DMS79 (cell line): ENCODE data around the gene HDAC7.

Experiments
- DNase-seq: peaks from one replicate; lab custom pipeline; 2025; lab: John Stamatoyannopoulos, UW

HDAC7 gene

DNA sequence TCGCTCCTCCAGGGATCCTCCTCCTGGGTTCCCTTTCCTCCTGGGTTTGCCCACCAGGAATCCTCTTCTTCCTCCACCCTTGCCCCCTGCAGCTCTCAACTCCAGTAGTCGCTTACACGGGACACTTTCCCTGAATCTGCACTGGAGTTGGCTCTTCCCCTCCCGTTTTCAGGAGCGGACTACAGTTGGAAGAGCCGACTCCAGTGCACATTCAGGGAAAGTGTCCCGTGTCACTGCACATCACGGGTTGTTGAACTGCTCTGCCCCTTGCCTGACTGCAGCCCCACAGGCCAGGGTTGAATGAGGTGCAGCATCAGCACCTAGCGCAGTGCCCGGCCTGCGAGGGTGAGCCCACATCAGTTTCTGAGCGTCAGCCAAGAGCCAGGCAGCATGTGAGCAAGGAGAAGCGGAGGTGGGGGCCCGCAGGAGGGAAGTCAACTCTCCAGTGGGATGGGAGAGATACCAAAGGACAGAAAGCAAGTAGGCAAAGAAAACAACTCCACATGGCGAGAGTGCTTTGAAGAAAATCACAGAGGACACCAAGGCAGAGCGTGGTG lies 74.1 kb downstream of the HDAC7 start:
- no peak for DNase-seq

DNA sequence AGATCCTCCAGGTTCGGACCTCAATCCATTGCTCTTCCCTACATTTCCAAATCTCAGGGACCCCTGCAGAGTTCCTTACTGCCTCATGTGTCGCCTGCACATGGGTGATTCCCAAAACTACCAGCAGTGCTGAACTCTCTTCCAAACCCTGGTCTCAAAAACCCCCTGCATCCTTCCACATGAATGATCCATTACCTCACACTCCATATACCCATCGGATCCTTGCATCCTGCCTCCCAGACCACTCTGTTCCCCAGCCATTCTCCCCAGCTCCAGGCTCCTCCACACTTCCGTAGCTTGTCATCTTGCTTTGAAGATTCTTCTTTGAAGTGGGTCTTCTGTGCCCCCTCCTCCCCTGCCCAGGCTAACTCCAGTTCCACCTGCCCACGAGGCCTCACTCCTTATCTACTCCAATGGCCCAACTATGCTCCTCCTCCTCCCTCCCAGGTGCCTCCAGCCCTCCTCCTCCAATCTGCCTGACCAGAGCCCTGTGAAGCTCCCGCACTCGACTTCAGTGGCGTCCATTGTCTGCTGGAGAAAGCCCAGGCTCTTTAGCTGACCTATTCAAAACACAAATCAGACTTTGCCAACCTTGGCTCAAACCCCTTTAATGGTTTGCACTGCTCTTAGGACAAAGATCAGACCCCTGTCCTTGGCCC lies 74.8 kb downstream of the HDAC7 start:
- DNase-seq: no peak

DNA sequence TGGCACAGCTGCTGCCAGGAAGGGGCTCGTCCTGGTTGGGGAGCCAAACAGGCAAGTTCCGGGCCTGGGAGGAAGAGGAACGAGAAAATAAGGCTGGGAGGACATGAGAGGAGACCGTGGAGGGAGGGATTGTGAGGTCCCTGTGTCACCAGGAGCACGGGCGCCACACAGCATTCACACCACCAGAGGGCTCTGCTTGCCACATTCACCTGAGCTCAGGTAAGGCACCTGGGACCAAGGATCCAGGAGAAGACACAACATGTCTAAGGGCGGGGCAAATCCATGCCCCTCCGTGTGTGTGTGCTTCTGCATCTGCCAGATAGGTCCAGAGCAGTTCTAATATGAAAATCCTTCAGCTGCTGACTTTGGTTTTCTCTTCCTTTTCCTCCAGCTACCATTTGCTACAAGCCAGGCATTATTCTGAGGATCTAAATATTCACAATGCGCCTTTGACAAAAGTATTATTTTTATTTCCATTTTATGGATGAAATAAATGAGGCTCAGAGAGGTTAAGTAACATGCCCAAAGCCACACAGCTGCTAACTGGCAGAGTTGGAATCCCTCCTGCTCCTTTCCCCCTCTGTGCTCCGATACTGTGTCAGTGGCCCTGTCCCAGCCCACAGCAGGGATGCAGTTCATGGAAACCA lies 75.6 kb downstream of the HDAC7 start:
- DNase-seq: peak; percentile 70

DNA sequence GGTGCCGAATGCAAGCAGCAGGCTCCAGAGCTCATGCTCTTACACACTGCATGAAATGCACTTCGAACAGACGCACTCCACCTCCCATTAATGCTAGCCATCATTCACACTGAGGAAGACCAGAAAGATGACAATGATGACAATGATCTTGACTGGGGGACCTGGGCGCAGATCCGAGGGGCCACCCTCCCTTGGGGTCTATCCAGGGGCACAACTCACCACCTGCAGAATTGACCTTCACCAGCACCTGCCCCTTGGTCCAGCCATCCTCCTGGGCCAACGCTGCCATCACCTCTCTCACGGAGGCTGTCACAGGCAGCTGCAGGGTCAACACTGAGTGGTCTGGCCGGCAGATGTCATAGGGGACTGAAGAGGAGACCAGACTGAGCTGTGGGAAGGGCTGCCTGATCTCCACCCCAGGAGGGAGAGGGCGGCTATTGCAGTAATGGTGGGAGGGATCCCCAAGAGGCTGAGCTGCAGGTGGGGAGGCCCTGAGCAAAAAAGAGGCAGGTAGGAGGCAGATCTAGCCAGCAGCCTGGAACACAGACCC lies 76.3 kb downstream of the HDAC7 start:
- DNase-seq: no peak

DNA sequence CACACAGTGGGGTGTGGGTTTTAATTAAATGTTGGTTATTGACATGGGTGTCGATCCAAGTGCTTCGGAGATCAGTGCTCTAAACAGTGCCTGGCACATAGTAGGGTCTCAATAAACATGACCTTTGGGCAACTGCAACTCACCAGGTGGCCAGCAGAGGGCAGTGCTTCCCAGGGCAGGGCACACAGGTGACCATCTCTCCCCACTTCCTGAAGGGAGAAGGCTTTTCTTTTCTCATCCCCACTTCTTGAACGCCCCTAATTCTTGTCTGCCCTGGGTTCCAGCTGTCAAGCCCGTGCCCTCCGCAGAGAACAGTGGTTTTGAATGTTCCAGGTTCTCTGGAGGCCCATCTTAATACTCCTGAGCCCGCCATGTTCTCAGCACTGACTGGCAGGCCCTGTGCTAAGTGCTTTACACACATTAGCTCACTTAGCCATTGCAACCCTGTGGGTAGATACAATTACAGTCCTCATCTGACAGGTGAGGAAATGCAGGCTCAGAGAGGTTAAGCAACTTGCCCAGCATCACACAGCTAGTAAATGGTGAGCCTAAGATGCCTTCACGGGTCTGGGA lies 77.4 kb downstream of the HDAC7 start:
- DNase-seq: no peak

DNA sequence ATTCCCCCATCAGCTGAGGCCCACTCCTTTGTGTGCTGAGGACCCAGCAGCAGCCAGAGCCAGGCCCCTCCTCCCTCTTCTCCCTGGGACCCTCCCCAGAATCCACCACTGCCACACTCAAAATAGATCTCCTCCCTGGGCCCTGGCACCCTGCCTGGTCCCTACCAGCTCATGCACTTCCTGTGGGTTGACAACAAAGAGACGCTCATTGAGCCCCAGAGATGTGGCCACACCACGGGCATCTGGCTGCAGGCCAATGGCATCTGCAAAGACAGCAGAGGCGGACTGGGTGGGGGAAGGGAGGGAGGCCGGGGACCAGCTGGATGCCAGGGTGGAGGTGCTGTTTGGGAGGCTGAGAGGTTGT lies 78.4 kb downstream of the HDAC7 start:
- peak; percentile 97 for DNase-seq

DNA sequence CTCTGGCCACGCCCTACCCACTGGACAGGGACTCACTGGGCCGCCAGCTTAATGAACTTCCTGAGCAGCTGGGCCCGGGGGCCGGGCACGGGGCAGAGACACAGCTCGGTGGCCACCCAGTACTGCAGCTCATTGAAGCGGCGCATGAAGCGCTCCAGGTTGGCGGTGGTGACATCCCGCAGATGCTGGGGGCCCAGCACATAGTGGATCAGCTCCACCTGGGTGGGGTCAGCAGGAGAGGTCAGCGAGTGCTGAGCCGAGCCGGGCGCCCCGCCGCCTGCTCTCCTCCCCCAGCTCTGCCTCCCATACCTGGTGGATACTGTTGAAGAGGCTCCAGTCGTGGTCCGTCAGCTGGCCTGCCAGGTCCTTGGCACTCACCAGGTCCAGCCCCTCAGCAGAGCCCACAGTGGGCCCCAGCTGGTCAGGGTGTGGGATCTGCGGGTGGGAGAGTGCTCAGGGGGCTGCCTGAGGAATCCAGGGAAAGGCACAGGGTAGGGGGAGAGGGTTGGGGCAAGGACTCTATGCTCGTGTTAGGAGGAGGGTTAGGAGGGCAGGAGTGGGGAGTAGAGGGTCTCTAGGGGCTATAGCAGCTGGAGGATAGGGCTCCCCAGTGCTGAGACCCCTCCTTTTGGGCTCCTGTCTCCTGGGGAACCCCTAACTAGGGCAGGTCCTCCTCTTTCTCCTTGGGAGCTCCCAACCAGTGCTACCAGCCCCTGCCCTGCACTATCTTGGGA lies 78.9 kb downstream of the HDAC7 start:
- DNase-seq: no peak

DNA sequence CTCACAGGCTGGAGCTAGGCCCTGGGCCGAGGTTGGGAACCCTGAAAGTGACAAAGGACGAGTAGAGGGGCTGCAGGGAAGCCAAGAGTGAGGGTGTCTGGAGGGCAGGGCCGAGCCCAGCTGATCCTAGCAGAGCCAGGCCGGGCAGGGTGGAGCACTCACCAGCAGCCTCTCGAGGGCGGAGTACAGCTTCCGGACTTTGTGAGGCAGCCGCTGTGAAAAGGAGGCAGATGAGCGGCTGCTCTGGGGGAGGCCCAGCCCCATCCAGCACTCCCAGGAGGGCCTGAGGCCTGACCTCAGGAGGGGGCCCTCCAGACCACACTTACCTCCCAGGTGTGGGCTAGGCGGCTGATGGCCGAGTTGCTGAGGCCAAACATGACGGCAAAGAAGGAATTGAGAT lies 79.7 kb downstream of the HDAC7 start:
- no peak for DNase-seq

DNA sequence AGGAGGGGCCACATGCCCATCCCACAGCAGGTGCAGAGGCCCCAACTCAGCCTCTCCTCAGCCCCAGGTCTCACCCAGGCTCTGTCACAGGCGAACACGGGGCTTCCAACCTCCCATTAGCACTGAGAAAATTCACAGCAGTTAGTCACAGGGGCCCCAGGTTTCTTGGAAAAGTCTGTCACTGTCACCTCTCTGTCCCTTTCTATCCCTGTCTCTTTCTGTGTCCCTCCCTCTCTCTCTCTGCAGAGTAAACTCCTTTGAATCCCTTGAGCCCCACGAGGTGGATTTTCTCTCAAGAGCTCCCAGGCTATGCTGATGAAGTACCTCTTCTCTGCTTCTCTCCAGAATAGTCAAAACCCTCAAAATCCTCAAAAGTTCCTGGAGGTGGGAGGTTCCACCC lies 80.4 kb downstream of the HDAC7 start:
- no peak for DNase-seq

DNA sequence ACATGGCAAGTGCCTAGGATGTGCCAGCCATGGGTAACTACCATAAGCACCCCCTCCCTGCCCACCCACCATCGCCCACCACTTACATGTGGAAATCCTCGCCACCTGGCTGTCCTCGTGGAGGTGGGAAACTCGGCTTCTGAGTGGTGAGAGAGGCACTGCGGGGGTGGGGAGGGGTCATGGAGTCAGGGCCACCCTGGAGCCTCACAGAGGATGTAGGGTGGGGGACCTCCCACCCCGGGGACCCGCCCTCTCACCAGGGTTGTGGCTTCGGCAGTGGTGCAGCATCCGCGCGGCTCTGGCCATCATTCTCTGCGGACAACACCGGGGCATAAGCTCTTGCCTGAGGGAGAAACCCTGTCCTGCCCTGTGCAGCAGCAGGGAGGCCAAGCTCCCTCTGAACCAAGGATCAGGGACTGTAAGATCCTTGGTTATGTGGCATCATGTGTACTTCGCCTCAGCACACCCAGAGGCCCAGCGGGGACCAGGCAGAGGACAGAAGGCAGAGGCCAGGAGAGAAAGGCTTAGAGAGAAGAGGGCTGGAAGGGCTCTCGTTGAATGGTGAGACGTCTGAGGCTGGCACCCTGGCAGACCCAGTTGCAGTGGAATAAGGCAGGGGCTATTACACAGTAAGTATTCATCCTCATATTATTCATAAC lies 81.6 kb downstream of the HDAC7 start:
- no peak for DNase-seq

DNA sequence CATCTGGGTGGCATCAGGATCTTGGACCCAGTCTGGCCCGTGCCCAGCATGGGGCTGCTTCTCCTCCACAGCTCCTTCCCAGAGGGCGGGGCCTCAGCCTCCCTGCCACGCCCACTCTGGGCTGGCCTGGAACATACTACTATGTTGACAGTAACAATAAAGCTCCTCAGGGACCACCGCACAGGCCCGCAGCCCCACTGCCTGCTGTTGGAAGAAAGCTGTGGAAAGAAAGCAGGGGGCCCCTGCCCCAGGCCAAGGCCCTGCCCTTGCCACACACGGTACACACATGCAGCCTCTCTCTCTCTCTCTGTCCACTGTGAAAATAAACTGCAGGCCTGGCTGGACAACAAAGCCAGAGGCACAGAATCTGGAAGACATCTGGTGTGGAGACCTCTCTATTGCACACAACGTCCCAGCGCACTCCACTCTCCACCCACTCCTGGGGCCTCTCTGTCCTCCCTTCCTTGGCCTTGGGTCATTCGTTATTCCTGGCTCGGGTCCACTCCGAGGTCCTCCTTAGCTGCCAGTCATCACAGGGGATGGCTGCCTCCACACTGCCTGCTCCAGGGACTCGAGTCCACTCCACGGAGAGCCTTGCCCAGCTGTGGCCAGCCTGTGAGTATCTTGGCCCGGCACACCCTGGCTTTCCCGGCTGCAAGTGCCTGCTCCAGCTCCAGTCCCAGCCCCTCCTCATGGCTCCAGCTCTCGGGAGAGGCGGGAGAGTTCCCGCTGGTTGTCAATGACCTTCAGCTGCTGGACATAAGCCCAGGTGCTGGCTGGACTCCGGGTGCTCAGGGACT lies 82.6 kb downstream of the HDAC7 start:
- DNase-seq: no peak

DNA sequence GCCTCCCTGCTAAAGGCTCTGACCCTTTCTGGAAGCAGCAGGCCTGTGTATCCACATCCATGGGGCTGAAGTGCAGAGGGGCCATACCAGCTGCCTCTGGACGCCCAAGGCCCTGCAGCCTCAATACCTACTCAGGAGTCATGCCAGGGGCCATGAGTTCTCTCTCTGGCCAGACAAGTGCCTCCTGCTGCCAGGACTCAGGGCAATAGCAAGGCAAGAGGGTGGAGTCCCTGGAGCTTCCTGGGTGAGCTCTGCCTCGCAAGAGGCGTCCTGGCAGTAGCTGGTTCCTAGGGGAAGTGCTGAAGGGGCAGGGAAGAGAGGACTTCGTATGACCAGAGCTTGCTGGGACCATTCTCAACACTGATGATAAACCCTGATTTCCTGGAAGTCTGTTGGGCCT lies 83.5 kb downstream of the HDAC7 start:
- DNase-seq: no peak

DNA sequence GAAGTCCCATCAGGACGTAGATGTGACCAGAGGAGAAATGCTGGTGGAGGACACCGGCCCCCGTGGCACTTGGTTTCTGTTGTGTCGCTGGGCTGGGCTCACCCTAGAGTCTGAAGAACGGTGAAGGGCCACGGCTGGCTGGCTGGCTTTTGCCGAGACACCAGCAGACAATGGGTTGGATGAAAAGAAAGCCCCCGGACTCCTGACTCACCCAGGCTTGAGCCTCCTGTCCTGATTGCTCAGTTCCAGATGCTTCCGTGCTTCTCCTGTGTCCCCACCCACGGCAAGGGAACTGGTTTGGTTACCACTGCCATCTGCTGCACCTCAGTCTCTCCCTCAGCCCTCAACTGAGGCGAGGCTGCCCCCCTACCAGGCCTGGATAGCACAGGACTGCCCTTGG lies 84.1 kb downstream of the HDAC7 start:
- no peak for DNase-seq

DNA sequence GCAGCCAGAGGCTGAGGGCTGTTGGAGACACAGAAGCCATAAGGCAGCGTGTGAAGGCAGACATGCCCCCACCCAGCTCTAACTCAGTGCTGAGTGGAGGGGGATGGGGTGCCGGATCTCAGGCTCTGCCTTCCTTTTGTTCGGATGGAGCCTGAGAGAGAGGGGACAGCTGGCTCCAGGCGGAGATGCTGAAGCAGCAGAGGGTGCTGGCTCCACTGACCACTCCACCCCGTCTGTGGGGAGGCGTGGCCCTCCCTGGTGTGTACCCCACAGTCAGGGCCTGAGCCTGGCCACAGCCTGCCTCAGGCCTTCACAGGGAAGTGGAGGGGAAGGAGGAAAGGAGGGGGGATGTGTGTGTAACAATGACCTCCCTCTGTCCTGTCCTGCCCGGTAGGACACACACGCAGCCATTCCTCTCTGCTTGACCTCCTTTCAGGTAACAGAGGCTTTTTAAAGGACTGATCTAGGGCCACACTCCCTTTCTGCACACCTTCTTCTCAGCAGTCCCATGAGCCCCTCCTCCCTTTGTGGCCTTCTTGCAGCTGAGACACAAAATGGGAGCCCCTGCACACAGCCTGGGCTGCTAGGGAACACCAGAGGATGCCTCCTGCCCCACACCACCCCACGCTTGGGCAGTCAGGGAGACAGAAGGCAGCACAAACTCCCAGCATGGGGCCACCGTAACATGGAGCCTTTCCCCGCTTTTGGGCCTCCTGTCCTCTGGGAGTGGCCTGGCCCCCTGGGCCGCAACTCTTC lies 84.8 kb downstream of the HDAC7 start:
- DNase-seq: no peak

DNA sequence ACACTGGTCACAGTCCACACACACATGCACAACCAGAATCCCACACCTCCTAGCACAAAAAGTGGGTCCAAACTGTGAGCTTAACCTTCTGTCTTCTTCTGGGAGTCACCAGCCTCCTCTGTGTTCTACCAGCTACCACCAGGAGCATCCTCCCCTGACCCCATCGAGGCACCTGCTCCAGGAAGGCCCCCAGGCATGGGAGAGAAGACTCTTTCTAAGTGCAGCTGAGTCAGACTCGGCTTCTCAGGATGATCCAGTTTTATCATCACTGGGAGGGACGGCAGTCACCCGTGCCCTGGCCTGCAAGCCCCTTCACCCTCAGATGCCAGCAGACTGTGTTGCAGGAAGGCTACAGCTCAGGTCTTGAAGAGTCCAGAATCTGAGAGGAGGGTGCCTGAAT lies 86.6 kb downstream of the HDAC7 start:
- no peak for DNase-seq
